GM18508 (cell line): Measurements from ENCODE around the gene TMEM98.
"Not testable (repeated sequence)": the region's sequence is repeated elsewhere in the genome, so short reads cannot be mapped to it uniquely, and the experiment has no call there.

Experiments
- ATAC-seq: cut with Tn5 transposase; IDR thresholded peaks from one replicate; pipeline ENCODE4 v1.9.1; 2021; ENCODE audit warnings: moderate number of reproducible peaks; ENCODE audit not compliant: insufficient read depth, unreplicated experiment

TMEM98 gene

DNA sequence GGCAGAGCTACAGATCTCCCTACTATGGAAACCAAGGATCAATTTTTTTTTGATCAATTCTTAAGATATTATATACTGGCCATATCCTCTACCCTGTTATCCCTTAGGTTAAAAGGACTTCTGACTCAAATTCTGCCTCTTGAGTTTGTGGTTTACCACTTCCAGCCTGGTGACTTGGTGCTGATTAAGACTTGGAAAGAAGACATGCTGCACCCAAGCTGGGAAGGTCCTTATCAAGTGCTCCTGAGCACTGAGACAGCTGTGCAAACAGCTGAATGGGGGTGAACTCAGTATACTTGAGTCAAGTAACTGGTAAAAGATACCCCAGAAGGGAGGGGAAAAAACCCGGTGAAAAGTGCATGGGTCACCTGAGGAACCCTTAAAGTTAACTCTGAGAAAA, 43.2 kb downstream of the TMEM98 start:
- ATAC-seq: no peak

DNA sequence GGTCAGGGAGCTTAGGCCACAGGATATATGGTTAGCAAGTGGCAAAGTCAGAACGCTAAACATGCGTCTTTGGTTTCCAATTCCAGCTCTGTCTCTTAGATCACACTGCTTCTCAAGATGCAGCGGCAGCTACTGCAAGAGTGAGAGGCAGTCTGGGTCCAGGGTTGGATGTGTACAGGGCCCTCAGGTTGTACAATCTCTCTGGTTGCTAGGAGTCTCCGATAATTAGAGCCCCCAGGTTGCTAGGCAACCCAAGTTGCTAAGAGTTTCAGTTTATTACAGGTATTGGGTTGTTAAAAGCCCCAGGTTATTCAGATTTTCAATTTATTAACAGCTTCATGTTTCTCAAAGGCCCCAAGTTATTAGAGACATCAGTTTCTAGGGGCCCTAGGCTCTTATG, 48.2 kb downstream of the TMEM98 start:
- no peak for ATAC-seq

DNA sequence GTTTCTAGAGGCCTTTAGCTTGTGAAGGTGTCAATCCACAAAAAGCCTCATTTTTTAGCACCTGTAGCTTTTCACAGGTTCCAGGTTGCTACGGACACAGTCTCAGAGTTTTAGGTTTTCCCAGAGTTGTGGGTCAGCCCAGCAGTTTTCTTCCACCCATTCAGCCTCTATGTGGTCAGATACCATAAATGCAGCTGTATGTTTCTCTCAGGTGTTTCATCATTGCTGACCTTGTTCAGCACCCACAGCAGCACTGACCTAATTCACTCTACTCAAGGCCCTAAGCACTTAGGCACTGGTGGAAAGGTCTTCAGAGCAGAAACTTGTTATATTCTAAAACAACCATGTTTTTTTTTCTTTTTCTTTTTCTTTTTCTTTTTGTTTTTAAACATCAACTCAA, 48.7 kb downstream of the TMEM98 start:
- no peak for ATAC-seq

DNA sequence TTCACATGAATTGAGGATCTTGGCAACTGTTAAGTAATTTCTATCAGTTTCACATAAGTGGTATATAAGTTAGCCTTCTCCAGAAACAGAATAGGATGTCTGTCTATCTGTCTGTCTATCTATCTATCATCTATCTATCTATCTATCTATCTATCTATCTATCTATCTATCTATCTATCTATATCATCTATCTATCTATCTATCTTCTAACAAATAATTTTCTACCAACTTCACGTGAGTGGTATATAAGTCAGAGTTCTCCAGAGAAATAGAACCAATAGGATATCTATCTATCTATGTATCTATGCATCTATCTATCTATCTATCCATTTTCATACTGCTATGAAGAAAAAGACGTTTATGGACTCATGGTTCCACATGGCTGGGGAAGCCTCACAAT, 52.3 kb downstream of the TMEM98 start:
- ATAC-seq: no peak

DNA sequence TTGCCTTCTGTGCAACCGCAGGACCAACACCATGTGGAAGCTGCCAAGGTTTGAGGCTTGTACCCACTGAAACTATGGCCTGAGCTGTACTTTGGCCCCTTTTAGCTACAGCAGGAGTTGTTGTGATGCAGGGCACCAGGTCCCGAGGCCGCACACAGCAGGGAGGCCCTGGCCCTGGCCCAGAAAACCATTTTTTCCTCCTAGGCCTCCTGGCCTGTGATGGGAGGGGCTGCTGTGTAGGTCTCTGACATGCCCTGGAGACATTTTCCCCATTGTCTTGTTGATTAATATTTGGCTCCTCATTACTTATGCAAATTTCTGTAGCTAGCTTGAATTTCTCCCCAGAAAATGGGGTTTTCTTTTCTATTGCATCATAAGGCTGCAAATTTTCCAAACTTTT, 53.7 kb downstream of the TMEM98 start:
- ATAC-seq: not testable (repeated sequence)

DNA sequence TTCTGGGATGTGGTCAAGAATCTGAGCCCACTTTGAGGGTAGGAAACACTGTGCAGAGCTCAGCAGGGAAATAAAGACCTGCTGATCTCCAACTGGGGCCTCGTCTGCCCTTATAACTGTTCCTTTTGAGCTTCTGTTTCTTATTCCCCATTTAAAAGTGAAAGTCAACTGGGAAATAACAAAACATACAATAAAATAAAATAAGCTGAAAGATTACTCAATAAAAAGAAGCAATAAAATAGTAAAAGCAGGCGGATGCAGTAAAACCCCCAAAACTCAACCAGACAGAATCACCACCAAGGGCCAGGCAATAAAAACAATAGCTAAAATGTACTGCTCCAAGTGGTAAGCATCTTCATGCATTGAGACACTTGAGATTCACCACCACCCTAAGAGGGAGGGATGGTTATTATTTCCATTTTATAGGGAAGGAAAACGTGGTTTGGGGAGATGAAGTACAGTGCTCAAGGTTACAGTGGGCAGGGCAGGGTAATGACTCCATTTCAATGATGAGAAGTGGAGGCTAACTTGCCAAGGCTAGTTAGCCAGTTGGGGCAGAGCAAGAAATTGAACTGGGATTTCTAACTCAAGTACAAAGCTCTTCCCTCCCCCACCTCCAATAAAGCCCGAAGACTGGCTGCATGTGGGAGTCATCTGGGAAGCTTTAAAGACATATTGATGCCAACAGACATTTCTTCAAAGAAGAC, 57.2 kb downstream of the TMEM98 start:
- ATAC-seq: no peak

DNA sequence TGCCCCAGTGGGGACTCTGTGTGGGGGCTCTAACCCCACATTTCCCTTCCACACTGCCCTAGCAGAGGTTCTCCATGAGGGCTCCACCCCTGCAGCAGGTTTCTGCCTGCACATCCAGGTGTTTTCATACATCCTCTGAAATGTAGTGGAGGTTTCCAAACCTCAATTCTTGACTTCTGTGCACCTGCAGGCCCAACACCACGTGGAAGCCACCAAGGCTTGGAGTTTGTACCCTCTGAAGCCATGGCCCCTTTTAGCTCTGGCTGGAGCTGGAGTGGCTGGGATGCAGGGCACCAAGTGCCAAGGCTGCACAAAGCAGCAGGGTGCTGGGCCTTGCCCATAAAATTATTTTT, 59.5 kb downstream of the TMEM98 start:
- not testable (repeated sequence) for ATAC-seq

DNA sequence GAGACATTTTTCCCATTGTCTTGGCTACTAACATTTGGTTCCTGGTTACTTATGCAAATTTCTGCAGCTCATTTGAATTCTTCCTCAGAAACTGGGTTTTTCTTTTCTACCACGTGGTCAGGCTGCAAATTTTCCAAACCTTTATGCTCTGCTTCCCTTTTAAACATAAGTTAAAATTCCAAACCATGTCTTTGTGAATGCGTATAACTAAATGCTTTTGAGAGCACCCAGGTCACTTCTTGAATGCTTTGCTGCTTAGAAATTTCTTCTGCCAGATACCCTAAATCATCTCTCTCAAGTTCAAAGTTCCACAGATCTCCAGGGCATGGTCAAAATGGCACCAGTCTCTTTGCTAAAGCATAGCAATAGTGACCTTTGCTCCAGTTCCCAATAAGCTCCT, 59.9 kb downstream of the TMEM98 start:
- not testable (repeated sequence) for ATAC-seq

DNA sequence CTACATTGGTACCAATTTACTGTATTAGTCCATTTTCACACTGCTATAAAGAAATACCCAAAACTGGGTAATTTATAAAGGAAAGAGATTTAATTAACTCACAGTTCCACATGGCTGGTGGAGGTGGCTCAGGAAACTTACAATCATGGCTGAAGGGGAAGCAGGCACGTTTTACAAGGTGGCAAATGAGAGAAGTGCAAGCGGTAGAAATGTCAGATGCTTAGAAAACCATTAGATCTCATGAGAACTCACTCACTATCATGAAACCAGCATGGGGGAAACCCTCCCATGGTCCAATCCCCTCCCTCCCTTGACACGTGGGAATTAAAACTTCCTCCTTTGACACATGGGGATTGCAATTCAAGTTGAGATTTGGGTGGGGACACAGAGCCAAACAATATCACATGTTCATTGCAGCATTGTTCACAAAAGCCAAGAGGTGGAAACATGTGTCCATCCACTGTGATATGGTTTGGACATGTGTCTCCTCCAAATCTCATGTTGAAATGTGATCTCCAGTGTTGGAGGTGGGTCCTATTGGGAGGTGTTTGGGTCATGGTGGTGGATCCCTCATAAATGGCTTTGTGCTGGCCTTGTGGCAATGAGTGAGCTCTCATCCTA, 60.6 kb downstream of the TMEM98 start:
- no peak for ATAC-seq

DNA sequence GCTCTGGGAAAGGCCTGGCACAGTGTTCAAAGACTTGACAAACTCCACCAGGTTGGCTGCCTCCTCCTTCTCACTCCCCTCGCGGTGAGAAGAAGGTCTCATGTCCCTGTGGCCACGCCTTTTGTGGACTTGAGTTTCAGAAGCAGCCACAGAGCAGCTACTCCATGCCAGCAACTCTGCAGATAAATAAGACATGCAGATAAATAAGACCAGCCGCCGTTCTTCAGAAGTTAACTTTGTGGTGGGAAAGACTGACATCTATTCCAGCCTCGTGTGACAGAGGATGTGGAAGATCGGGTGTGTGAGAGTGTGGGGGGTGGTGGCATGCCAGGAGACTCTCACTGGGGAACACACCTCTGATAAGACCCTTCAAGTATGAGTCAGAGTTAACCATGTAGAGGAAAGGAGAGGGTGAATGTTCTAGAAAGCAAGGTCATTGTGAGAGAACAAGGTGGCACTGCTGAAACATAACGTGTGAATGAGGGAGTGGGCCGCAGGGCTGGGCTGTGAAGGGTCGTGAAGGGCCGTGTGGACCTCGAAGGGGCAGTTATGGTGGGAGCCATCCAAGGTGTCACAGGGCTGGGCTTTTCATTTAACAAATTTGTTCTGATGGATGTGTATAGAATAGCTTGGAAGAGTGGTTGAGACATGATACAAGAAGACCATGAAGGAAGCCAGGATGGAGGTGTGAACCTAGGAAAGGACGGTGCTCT, 64.5 kb downstream of the TMEM98 start:
- ATAC-seq: no peak

DNA sequence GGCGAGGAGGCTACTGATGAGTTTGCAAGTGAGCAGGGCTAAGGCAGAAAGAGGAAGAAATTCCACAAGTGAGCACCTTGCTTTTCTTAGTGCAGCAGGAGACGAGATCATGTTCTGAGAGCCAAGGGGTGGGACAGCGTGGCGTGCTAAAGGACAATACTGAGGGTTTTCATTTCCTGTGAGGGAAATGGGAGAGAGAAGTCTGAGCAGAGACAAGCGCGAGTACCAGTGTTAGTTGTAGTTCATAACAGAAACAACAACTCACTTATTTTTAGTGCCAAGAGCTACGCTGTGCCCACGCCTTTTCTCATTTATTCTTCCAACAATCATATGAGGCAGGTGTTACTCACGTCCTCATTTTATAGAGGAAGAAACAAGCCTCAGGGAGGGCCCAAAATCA, 66.0 kb downstream of the TMEM98 start:
- no peak for ATAC-seq
